HG02870 (cell line): ENCODE measurements around the gene CLEC16A.

Experiments used
- ATAC-seq: cut with Tn5 transposase; IDR thresholded peaks from one replicate; pipeline ENCODE4 v1.9.1; 2021; ENCODE audit warnings: mild to moderate bottlenecking, moderate library complexity; ENCODE audit not compliant: unreplicated experiment

The CLEC16A gene

GRCh38 chr16:11034481-11034931, 90.1 kb downstream of the CLEC16A start:
- ATAC-seq: no peak

DNA sequence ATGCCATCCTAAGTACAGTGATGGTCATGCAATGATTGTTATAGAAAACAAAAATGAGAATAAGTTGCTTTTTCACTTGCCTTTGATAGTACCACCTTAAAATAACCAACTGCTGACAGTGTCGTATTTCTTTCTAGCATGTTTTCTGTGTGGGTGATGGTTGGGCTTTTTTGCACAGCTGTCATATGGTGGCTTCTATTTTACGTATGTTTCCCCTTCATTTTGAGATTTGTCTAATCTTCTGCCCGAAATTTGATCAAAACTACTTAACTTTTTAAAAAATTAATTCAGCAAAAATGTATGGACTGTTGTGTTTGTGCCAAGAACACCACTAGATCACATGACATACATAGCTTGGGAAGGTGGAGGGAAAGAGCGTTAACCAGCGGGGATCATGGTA, 90.7 kb downstream of the CLEC16A start:
- ATAC-seq: no peak

GRCh38 chr16:11036040-11036439, 91.7 kb downstream of the CLEC16A start:
- ATAC-seq: no peak

- no peak for ATAC-seq
Measured at GRCh38 chr16:11036868-11037410, 92.6 kb downstream of the CLEC16A start.

- no peak for ATAC-seq
Measured at GRCh38 chr16:11038305-11038704, 93.9 kb downstream of the CLEC16A start.

DNA sequence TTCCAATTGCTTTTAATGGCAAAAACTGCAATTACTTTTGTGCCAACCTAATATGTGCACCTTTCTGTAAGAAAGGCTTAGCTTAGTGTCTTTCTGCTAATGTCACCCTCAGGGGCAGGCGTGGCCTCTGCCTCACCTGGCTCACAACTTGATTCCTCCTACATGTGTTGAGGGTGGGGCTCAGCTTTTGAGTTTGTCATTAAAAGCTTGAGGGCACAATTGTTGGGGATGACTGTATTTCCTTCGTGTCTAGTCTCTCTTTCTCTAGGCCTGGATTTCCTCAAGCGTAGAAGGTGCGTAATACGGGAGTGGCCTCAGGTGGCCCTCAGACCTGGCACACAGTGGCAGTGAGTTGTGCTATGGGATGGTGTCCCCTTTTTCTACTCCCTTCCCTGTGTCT, 94.4 kb downstream of the CLEC16A start:
- ATAC-seq: no peak

GRCh38 chr16:11039726-11040125, 95.4 kb downstream of the CLEC16A start:
- ATAC-seq: no peak

DNA sequence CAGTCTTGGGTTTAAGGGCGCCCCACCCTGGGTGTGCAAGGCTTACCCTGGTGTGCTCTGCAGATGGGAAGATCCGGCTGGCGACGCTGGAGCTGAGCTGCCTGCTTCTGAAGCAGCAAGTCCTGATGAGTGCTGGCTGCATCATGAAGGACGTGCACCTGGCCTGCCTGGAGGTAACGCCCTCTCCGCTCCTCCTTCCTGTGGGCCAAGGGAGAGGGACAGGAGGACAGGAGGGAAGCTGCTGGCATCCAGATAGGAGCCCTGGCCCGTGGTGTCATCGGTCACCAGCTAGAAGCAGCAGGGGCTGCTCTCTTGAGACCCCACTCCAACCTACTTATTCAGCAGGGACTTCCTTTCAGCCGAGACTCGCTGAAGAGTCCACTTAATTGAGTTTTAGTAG, 97.8 kb downstream of the CLEC16A start:
- ATAC-seq: no peak

GRCh38 chr16:11045441-11045840, 101.1 kb downstream of the CLEC16A start:
- no peak for ATAC-seq

DNA sequence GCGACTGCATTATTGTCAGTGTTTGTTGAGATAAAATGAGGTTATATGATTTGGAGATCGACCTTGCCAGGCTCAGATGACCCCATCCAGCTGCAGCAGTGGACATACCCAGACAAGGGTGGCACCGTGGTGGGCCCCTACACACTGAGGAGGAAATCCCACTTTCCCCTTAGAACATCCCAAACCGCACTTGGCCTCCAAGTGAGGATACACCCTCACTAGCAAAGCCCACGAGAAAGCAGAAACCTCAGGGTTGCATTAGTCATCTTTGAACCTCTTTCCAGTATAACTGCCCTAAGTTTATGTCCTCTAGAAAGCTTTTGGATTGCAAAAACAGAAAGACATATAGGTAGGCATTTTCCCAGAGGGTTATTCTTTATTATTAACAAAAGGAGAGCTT, 101.5 kb downstream of the CLEC16A start:
- ATAC-seq: no peak

DNA sequence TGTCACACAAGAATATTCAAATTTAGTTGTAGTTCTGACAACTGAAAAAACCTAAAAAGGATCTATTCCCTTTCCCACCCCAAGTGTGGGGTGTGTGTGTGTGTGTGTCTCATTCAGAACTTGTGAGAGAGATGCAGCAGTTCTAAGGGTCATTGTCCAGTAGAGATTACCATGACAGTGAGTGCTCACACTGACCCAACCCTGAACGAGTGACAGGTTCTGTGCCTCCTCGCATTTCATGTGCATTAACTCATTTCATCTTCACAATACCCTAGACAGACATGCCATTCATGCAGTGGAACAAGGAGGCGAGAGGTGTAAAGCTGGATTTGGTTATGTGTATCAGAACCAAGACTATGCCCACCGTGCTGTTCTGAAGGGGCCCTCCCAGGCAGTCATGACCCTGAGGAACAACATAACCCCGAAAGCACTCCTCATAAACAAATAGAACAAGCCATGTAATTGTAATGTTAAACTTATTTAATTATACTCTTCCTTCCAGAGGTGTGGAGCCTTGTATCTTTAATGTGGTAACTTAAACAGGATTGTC, 102.1 kb downstream of the CLEC16A start:
- no peak for ATAC-seq

DNA sequence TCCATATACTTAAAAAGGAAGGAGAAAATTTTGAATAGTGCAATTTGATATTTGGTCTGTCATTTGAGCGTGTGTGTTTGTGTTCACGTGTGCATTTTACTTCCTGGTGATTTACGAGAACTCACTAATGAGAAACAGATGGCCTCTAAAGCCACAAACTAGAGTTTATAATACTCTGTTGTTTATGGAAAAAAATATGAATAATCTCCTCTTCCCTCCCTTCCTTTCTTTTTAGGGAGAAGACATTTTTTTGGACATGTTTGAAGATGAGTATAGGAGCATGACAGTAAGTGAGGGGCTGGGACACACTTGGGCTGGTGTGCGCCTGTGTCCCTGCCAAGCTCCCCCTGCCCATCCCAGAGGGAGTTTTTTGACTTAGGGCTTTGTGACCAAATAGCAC, 102.7 kb downstream of the CLEC16A start:
- ATAC-seq: no peak

- ATAC-seq: no peak
Measured at GRCh38 chr16:11047939-11048800, 103.8 kb downstream of the CLEC16A start.

DNA sequence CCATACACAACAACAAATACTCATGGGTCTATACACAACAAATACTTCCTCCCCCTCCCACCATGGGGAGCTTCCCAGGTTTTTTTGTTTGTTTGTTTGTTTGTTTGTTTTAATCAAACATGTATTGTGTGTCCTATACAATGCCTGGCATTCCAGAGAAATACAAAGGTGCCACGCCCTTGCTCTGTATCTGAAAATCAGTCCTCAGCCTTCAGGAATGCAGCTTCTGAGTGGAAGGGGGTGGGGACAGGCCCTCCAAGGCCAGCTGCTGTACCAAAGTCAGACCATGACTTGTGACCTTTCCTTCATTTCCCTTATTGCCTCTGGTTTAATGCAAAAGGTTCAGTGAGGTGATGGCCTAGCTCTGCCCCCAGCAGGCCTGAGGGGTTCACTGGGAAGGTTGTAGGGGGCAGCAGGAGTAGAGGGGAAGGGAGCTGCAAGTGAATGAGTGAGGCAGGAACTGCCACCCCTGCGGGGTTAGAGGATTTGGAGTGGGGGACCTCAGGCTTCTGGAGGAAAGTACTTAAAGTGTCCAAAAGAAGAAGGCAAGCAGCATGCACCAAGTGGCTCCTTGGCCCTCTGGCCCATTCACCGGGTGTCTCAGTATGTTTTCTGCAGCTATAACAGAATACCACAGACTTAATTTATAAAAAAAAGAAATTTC, 105.2 kb downstream of the CLEC16A start:
- no peak for ATAC-seq

DNA sequence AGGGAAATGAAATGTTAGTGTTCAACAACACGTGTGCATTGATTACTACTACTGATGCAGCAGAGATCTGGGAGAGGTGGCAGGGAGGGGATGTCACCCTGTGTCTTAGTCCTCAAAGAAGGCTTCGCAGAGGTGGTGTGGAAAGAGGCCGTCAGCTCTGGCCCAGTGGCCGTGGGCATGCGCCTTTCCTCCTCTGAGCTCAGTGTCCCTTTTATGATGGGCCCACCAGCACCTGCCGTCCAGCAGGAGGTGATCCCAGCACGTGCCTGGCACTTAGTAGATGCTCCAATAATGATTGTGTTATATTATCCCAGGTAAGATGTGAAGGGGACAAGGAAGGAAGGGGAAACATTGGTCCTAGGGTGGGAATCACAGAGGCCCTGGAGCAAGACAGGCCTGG, 106.2 kb downstream of the CLEC16A start:
- no peak for ATAC-seq

DNA sequence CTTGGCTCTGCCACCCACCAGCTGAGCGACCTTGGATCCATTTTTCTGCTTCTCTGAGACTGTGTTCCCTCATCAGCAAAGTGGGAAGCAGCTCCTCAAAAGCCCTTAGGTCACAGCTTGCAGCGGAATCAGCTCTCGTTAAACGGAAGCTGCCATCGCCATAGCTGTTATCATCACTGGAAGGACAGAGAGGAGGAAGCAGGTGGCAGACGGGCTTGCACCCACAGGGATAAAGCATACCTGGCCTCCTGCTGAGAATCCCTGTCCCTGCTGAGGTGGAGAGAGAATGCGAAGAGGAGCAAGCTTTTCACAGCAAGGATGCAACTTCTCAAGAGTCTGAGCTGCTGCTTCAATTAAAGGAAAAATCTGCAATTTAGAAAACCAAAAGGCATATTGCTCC, 106.6 kb downstream of the CLEC16A start:
- no peak for ATAC-seq

DNA sequence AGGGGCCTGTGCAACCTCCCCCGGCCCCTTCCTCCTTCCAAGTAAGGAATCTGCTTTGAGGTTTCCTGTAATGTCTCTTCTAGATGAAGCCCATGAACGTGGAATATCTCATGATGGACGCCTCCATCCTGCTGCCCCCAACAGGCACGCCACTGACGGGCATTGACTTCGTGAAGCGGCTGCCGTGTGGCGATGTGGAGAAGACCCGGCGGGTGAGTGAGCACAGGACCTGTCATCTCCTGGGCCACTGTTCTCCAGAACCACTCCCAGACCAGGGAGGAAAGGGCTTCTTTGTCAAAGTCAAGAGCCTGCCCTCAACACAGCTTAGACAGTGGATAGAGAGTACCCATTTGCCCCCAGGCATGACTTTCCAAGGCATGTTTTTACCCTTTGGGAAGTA, 107.1 kb downstream of the CLEC16A start:
- no peak for ATAC-seq

DNA sequence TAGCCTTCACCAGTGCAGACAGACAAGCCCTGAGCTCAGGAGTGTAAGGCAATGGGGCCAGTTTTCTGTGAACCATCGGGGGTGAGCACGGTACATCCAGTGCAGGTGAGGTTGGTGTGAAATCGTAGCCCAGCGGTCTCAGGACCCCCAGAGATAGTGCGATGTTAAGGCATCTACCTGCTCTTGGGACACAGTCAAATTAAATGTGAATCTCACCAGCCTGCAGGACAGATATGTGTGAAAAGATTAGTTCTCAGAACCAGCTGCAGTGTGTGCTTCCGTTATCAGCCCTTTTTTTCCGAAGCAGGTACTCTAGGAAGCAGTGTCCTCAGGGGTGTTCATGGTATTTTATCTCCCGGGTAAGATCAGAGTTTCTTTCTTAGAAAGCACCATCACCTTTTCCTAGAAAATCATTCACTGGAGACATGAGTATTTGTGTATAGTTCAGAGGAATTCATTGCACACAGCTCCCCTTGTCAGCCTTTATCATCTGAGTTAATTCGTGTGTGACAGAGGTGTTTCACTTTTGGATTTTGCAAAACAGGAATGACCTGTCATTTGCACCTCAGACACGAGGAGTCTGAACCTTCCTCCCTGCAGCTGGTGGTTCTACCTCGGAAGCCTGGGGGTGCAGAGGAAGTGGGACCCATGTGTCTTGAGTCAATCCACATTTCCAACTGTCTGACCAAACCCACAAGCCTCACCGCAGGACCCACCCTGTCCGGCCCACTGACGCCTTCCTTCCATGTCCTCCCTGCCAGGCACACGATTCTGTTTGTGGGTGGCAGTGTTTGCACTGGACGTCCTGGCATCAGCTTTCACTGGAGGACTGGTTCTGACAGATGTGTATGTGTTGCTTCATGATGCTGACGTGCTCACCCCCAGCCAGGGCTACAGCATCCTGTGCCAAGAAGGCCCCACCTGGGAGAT, 107.8 kb downstream of the CLEC16A start:
- peak; percentile 65 for ATAC-seq

DNA sequence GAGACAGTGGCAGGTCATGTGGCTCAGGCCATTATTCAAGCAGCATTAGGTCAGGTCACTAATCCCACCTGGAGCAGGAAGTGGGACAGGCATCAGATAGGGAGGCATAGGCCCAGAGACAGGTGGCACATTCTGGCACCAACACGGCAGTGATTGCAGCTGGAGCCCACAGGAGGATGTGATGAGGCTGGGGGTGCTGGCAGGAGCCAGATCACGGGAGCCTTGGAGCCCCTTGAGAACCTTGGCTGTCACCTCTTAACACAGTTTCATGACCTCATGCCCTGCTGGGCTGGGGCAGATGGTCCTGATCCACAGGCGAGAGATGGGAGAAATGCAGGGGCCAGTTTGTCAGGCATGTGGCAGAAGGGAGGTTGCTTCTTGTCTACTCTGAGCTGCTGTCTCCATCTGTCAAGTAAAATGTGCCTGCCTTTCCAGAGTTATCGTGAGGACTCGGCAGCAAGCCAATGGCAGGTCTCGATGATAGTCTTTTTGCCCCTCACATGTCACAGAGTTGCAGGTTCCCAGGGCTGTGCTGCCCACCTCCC, 109.6 kb downstream of the CLEC16A start:
- ATAC-seq: no peak
